Motor neuron (in vitro differentiated cells): ENCODE data around the gene ARTN. TPM values are rescaled to one million over a fixed set of nuclear protein-coding genes. Genes with fewer than 3 reads are reported as not detected.

ENCODE experiments used
- ATAC-seq, 8 experiments: fragments of 200-7000 bp; cut with Tn5 transposase; replicated peaks in 6 of 8; 2 replicates each; pipeline ENCODE4 v1.8.0; 2021; ENCODE audit warnings: mild to moderate bottlenecking in 8 of 8, moderate library complexity in 8 of 8
- H3K27ac ChIP-seq, 2 donors: fragments of 250-450 bp; sonication (Bioruptor Pico); 2 replicates each; pipeline ENCODE4 v1.9.0; 2021; ENCODE audit warnings: antibody characterized with exemption in 2 of 2, mild to moderate bottlenecking in 2 of 2, moderate library complexity in 1 of 2
- H3K4me1 ChIP-seq, 2 donors: fragments of 250-450 bp; sonication (Bioruptor Pico); replicated peaks in 1 of 2; 2 replicates each; pipeline ENCODE4 v1.6.1; 2021; ENCODE audit warnings: antibody characterized with exemption in 2 of 2, mild to moderate bottlenecking in 2 of 2, moderate library complexity in 1 of 2
- H3K4me3 ChIP-seq, 5 donors: fragments of 250-450 bp; sonication (Bioruptor Pico); 2 replicates each; pipeline ENCODE4 v1.9.0; 2021; ENCODE audit warnings: antibody characterized with exemption in 5 of 5, mild to moderate bottlenecking in 5 of 5, moderate library complexity in 4 of 5
- WGBS, 10 experiments: fragments of 450-650 bp; shearing (Covaris generic); methylation state at CpG; one replicate each; pipeline ENCODE4 v1.0.0; 2022; 5-methylcytosine and 5-hydroxymethylcytosine counted together
- in situ Hi-C, 9 experiments: fragments of 400-800 bp; cut with MboI; loops; one replicate each; pipeline ENCODE4 v1.15.0; 2021; ENCODE audit warnings: low sequenced_read_pairs in 9 of 9, low pct_unique_long_range_greater_than_20kb in 2 of 9; ENCODE audit not compliant: unreplicated experiment in 9 of 9
- total RNA-seq, 8 experiments: library from RNA; unstranded; fragments of 300-600 nt; gene quantifications; 2 replicates each; pipeline versions ENCODE4 v1.2.3 to v1.2.4, GENCODE V29; 2022

The ARTN gene
- total RNA-seq, 8 experiments from 2014 or later: 0.21 to 3.5 (median 1.3) TPM

DNA sequence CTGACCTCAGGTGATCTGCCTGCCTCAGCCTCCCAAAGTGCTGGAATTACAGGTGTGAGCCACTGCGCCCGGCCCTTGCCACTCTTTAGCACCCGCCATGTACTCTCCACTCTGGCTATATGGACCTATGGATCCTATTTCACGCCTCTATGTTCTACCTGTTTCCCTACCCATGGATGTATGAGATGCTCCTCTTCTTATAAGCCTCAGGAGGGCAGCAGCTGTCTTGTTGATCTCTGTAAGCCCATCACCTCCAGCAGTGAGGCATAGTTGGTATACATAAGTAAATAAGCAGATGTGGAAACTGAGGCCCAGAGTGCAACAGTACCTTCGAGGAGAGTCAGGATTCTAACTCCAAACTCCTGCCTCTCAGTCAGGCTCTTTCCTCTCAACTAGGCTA lies 24.7 kb upstream of the ARTN start:
- 86 to 100% (median 93%) methylated on average over 1 to 5 of the region's 5 CpGs; no CpG with 5 or more reads in 3 of the 10 experiments for WGBS, 10 experiments
- no peak overlapping the region for H3K4me3 ChIP-seq
- H3K4me1 ChIP-seq: peaks cover 11 to 12% of the 10 kb centered on the region in 2 donors
- ATAC-seq: no peak
- in situ Hi-C loops: no loop called here
- H3K27ac ChIP-seq: no peak overlapping the region

DNA sequence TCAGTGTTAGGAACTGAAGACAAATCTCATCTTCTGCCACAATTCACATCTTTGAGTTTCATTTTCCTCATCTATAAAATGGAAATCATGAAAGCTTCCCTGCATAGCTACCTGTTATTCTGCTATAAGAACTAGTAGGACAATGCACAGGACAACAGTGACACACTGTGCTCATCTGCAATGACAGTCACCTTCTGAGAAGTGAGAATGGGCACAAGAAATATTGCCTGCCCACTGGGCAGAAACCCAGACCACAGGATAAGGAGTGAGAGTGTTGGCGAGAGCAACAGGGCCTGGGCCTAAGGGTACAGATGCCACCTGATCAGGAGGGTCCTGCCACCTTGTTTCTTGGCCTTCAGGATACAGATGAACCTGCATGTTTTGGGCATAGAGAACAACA lies 23.3 kb upstream of the ARTN start:
- no peak overlapping the region for H3K4me3 ChIP-seq
- in situ Hi-C loops: no loop called here
- H3K4me1 ChIP-seq: peaks cover 11 to 12% of the 10 kb centered on the region in 2 donors
- H3K27ac ChIP-seq: no peak overlapping the region
- WGBS, 10 experiments: 88 to 100% (median 100%) methylated on average over 1 of the region's 1 CpG; no CpG with 5 or more reads in 6 of the 10 experiments
- ATAC-seq: no peak

GRCh38 chr1:43912607-43913006 lies 21.0 kb upstream of the ARTN start:
- H3K4me3 ChIP-seq: no peak overlapping the region
- H3K4me1 ChIP-seq: peaks cover 11 to 12% of the 10 kb centered on the region in 2 donors
- ATAC-seq: peak; percentile 37 to 72 (median 64)
- in situ Hi-C loops: no loop called here
- WGBS, 10 experiments: 0 to 100% (median 63%) methylated on average over 1 to 2 of the region's 2 CpGs; no CpG with 5 or more reads in 5 of the 10 experiments
- peak overlapping the region in 1 of 2 donors; percentile 14 for H3K27ac ChIP-seq

DNA sequence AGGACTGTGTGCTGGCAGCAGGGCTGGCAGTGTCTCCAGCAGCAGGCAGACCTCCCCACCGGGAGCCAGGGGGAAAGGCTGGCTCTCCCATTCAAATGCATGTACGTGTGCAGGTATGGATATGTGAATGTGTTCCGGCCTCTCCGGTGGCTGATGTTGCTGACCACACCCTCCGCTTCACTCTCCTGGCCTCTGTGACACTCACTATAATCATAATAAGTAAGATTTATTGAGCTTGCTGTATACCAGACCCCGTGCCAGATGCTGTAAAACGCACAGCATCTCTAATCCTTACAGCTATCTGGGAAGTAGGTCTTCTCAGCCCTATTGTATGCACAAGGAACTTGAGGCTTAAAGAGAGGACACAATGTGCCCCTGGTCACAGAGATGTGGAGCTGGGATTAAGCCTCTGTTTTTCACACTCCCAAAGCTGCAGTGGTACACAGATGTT lies 20.5 kb upstream of the ARTN start:
- no peak overlapping the region for H3K4me3 ChIP-seq
- 28 to 83% (median 52%) methylated on average over 2 to 7 of the region's 7 CpGs; no CpG with 5 or more reads in 3 of the 10 experiments for WGBS, 10 experiments
- peak overlapping the region in 1 of 2 donors; percentile 14 for H3K27ac ChIP-seq
- ATAC-seq: peak; percentile 56 to 89 (median 64)
- H3K4me1 ChIP-seq: peaks cover 11 to 12% of the 10 kb centered on the region in 2 donors
- in situ Hi-C loops: no loop called here

GRCh38 chr1:43913666-43914360 lies 19.8 kb upstream of the ARTN start:
- Histone ChIP-seq H3K27ac (no peak overlapping the region), H3K4me1 (peaks cover 11 to 12% of the 10 kb centered on the region in 2 donors), H3K4me3 (no peak overlapping the region)
- 48 to 100% (median 69%) methylated on average over 2 to 16 of the region's 18 CpGs; no CpG with 5 or more reads in 3 of the 10 experiments for WGBS, 10 experiments
- peak in 4 of 8 experiments; percentile 10 to 34 (median 26) for ATAC-seq
- in situ Hi-C loops: no loop called here

- Histone ChIP-seq H3K4me1 (peaks cover 11 to 12% of the 10 kb centered on the region in 2 donors), H3K27ac (no peak overlapping the region), H3K4me3 (no peak overlapping the region)
- ATAC-seq: peak in 2 of 8 experiments; percentile 54 to 66
- 50 to 95% (median 91%) methylated on average over 3 to 9 of the region's 13 CpGs; no CpG with 5 or more reads in 5 of the 10 experiments for WGBS, 10 experiments
- in situ Hi-C loops: no loop called here
Observed at GRCh38 chr1:43914576-43915525, 18.8 kb upstream of the ARTN start.

DNA sequence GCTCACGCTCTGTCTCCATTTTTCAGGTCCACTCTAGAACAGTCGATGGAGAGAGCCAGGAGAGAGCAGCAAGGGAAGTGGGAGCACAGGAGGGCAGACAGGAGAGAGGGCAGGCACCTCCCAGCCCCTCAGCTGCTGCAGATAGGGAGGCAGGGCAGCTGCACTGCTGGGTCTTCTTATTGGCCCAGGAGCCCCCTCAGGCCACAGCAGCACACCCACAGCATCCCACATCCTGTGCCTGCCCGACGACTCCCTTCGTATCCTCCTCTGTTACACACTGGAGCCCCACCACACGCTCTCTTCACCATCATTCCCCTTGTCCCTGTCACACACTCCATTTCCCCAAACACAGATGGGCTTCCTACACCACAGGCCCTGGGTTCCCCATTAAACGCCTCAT lies 13.7 kb upstream of the ARTN start:
- in situ Hi-C loops: no loop called here
- H3K27ac ChIP-seq: no peak overlapping the region
- no peak overlapping the region for H3K4me3 ChIP-seq
- 81 to 100% (median 87%) methylated on average over 1 to 4 of the region's 7 CpGs; no CpG with 5 or more reads in 5 of the 10 experiments for WGBS, 10 experiments
- no peak for ATAC-seq
- no peaks in the 10 kb centered on the region for H3K4me1 ChIP-seq

DNA sequence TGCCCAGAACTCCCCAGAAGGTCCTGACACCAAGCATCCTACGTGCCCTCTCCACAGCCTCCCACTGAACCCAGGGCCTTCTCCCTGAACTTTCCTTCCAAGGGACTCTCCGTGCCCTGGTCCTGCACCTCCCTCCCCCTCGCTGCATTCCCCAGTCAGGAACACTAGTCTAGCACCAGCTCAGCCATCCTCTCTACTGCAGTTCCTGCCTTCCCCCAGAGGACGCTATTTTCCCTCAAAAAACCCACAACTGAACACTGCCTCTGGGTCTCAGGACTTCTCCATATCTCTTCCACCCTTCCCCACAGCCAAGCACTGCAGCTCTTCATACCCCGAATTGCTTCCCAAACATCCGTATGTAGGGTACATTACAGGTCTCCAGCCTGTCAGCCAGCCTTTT lies 12.6 kb upstream of the ARTN start:
- 94 to 100% (median 98%) methylated on average over 1 to 5 of the region's 6 CpGs; no CpG with 5 or more reads in 6 of the 10 experiments for WGBS, 10 experiments
- in situ Hi-C loops: no loop called here
- no peak for ATAC-seq
- Histone ChIP-seq H3K4me3 (no peak overlapping the region), H3K27ac (no peak overlapping the region), H3K4me1 (no peaks in the 10 kb centered on the region)

- WGBS, 10 experiments: 50 to 84% (median 71%) methylated on average over 1 to 4 of the region's 4 CpGs; no CpG with 5 or more reads in 4 of the 10 experiments
- in situ Hi-C loops: no loop called here
- H3K4me1 ChIP-seq: no peaks in the 10 kb centered on the region
Observed at GRCh38 chr1:43924516-43924915, 9.1 kb upstream of the ARTN start.

GRCh38 chr1:43925846-43926245 lies 7.8 kb upstream of the ARTN start:
- in situ Hi-C loops: loop anchor here in 5 of 9 experiments (25.0 kb wide), 2 partner anchors 164 to 389 kb away; partner anchors contain the start of gene PTPRF (in 4 of the 5)
- no peak for ATAC-seq
- H3K4me3 ChIP-seq: no peak overlapping the region
- H3K4me1 ChIP-seq: no peaks in the 10 kb centered on the region
- WGBS, 10 experiments: 78 to 100% (median 100%) methylated on average over 1 to 9 of the region's 9 CpGs; no CpG with 5 or more reads in 2 of the 10 experiments
- H3K27ac ChIP-seq: no peak overlapping the region

More at GRCh38 chr1:43924516-43924915, 9.1 kb upstream of the ARTN start:
- ATAC-seq: no peak
- no peak overlapping the region for H3K4me3 ChIP-seq
- no peak overlapping the region for H3K27ac ChIP-seq

DNA sequence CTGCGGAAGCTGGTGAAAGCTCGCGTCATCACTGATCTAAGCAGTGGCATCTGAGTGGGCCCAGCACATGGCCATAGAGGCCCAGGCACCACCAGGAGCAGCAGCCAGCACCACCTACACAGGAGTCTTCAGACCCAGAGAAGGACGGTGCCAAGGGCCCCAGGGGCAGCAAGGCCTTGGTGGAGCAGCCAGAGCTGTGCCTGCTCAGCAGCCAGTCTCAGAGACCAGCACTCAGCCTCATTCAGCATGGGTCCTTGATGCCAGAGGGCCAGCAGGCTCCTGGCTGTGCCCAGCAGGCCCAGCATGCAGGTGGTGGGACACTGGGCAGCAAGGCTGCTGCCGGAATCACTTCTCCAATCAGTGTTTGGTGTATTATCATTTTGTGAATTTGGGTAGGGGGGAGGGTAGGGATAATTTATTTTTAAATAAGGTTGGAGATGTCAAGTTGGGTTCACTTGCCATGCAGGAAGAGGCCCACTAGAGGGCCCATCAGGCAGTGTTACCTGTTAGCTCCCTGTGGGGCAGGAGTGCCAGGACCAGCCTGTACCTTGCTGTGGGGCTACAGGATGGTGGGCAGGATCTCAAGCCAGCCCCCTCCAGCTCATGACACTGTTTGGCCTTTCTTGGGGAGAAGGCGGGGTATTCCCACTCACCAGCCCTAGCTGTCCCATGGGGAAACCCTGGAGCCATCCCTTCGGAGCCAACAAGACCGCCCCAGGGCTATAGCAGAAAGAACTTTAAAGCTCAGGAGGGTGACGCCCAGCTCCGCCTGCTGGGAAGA lies 3.2 kb upstream of the ARTN start:
- Histone ChIP-seq H3K27ac (no peak overlapping the region), H3K4me1 (peaks cover 0 to 4% of the 10 kb centered on the region in 2 donors), H3K4me3 (no peak overlapping the region)
- in situ Hi-C loops: loop anchor here in 6 of 9 experiments (10.0 to 25.0 kb wide), 3 partner anchors 166 to 393 kb away; partner anchors contain the start of gene PTPRF (in 4 of the 6)
- peak in 3 of 8 experiments; percentile 72 to 84 (median 75) for ATAC-seq
- 68 to 100% (median 90%) methylated on average over 3 to 8 of the region's 10 CpGs; no CpG with 5 or more reads in 5 of the 10 experiments for WGBS, 10 experiments

DNA sequence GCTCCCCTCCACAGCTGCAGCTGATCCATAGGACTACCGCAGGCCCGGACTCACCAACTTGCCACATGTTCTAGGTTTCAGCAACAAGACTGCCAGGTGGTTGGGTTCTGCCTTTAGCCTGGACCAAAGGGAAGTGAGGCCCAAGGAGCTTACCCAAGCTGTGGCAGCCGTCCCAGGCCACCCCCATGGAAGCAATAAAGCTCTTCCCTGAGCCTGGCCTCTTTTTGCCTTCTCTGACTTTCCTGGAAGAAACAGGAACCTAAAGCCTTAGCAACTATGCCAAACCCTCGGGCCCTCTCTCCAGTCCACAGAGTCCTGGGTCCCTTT lies 2.7 kb upstream of the ARTN start:
- in situ Hi-C loops: loop anchor here in 6 of 9 experiments (10.0 to 25.0 kb wide), 3 partner anchors 166 to 394 kb away; partner anchors contain the start of gene PTPRF (in 4 of the 6)
- Histone ChIP-seq H3K4me3 (no peak overlapping the region), H3K27ac (no peak overlapping the region), H3K4me1 (peaks cover 0 to 5% of the 10 kb centered on the region in 2 donors)
- ATAC-seq: no peak
- WGBS, 10 experiments: 25 to 100% (median 75%) methylated on average over 1 to 4 of the region's 4 CpGs; no CpG with 5 or more reads in 3 of the 10 experiments
